OCI-LY7 (cell line): ENCODE data around the gene ITGB7. TPM values are rescaled to one million over a fixed set of nuclear protein-coding genes. Genes with fewer than 3 reads are reported as not detected.

Source experiments
- BruUV-seq: library from RNA; stranded (reverse); fragments of 400-500 nt; replicated peaks from 2 replicates; lab custom pipeline; 2021; lab: Mats Ljungman, UMichigan
- CTCF ChIA-PET: fragments of 300-600 bp; sonication (Branson Sonifier 250); formaldehyde crosslinking; loops from one replicate; lab custom pipeline; 2022; ENCODE audit warnings: antibody characterized with exemption; ENCODE audit not compliant: unreplicated experiment; lab: Charles Lee
- POLR2A ChIA-PET: fragments of 300-600 bp; sonication (Branson Sonifier 250); formaldehyde crosslinking; loops from one replicate; lab custom pipeline; 2022; ENCODE audit warnings: antibody characterized with exemption; lab: Charles Lee
- DNase-seq: peaks from one replicate; pipeline ENCODE4 v3.0.0-alpha.2; 2015; ENCODE audit warnings: low spot score
- H2AFZ ChIP-seq: fragments of 200-600 bp; sonication (generic), shearing (Covaris generic); 2 replicates; pipeline ENCODE4 v1.6.1; 2014; ENCODE audit warnings: mild to moderate bottlenecking, antibody characterized with exemption, low read length, moderate library complexity
- H3K27ac ChIP-seq: fragments of 200-600 bp; sonication (generic); 2 replicates; pipeline ENCODE4 v1.5.1; 2014; ENCODE audit warnings: mixed run types, low read depth, mild to moderate bottlenecking, moderate library complexity, low read length, inconsistent platforms; ENCODE audit not compliant: poor library complexity, severe bottlenecking
- H3K36me3 ChIP-seq: fragments of 200-600 bp; sonication (generic); 2 replicates; pipeline ENCODE4 v1.6.1; 2014; ENCODE audit warnings: mild to moderate bottlenecking, antibody characterized with exemption, low read length, moderate library complexity, mixed read lengths; ENCODE audit not compliant: insufficient read depth
- H3K4me1 ChIP-seq: fragments of 200-600 bp; sonication (generic); 2 replicates; pipeline ENCODE4 v1.5.1; 2014; ENCODE audit warnings: mild to moderate bottlenecking, low read length; ENCODE audit not compliant: insufficient read depth, poor library complexity, severe bottlenecking
- H3K4me2 ChIP-seq: fragments of 200-600 bp; sonication (generic); 2 replicates; pipeline ENCODE4 v1.6.1; 2014; ENCODE audit warnings: mild to moderate bottlenecking, low read length
- H3K4me3 ChIP-seq: fragments of 200-600 bp; sonication (generic); 2 replicates; pipeline ENCODE4 v1.5.1; 2014; ENCODE audit warnings: mild to moderate bottlenecking, low read depth, low read length; ENCODE audit not compliant: poor library complexity, severe bottlenecking
- H3K79me2 ChIP-seq: fragments of 200-600 bp; sonication (generic); 2 replicates; pipeline ENCODE4 v1.6.1; 2016; ENCODE audit warnings: low read depth, mild to moderate bottlenecking, low read length, moderate library complexity, mixed read lengths; ENCODE audit not compliant: insufficient read depth
- H3K9me2 ChIP-seq: fragments of 200-600 bp; sonication (generic); 2 replicates; pipeline ENCODE4 v1.6.1; 2016; ENCODE audit warnings: mild to moderate bottlenecking, low read length, mixed read lengths; ENCODE audit not compliant: insufficient read depth
- H3K9me3 ChIP-seq: fragments of 200-600 bp; sonication (generic); 2 replicates; pipeline ENCODE4 v1.6.1; 2014; ENCODE audit warnings: mild to moderate bottlenecking, mixed run types, low read length, mixed read lengths
- H4K20me1 ChIP-seq: fragments of 200-600 bp; sonication (generic); 2 replicates; pipeline ENCODE4 v1.6.1; 2014; ENCODE audit warnings: mild to moderate bottlenecking, antibody characterized with exemption, low read length, moderate library complexity, mixed read lengths; ENCODE audit not compliant: insufficient read depth
- CTCF ChIP-seq: fragments of 200-600 bp; sonication (generic); conservative IDR thresholded peaks from 2 replicates; pipeline ENCODE4 v1.5.1; 2014; ENCODE audit warnings: mild to moderate bottlenecking, antibody characterized with exemption, low read length, moderate library complexity, mixed read lengths
- EZH2phosphoT487 ChIP-seq: fragments of 200-600 bp; sonication (generic); IDR thresholded peaks from 2 replicates; pipeline ENCODE4 v1.6.1; 2018; ENCODE audit warnings: low read depth, borderline replicate concordance, mild to moderate bottlenecking, mixed run types, antibody characterized with exemption, low read length, moderate library complexity, mixed read lengths
- intact Hi-C: fragments of 100-400 bp; cut with micrococcal nuclease; formaldehyde crosslinking; loops from one replicate; pipeline ENCODE4 v1.10.0; 2022; ENCODE audit not compliant: unreplicated experiment
- total RNA-seq, 2 experiments: library from RNA; depleted of rRNA in 1 of 2; stranded (reverse); fragments of >200 nt in 1 of 2; shearing (Covaris generic) in 1 of 2; gene quantifications; 2 replicates each; pipeline ENCODE4 v1.2.3, GENCODE V29; 2014 to 2022

Gene ITGB7
- total RNA-seq, 2 experiments from 2014 or later, result 51.7 to 207 TPM

- no peak overlapping the region for H2AFZ ChIP-seq
- H3K9me3 ChIP-seq, result no peaks in the 10 kb centered on the region
- no peak overlapping the region for H3K4me3 ChIP-seq
- TF ChIP-seq EZH2phosphoT487 (no peak), CTCF (no peak)
- TSS peak; percentile 58 for BruUV-seq
- intact Hi-C loops, result no loop called here
- ChIA-PET POLR2A (no interaction called here), CTCF (interaction anchor here (1.9 kb wide), 1 partner anchor 31 kb away, joined by 4 read pairs; no protein-coding TSS in a partner anchor)
- no peak overlapping the region for H3K27ac ChIP-seq
- H3K4me2 ChIP-seq, result no peak overlapping the region
- no peaks in the 10 kb centered on the region for H3K4me1 ChIP-seq
- H3K79me2 ChIP-seq, result no peaks in the 10 kb centered on the region
- DNase-seq, result no peak
- no peaks in the 10 kb centered on the region for H4K20me1 ChIP-seq
- H3K36me3 ChIP-seq, result peaks cover 96% of the 10 kb centered on the region
- H3K9me2 ChIP-seq, result no peaks in the 10 kb centered on the region
These were observed 15.8 kb downstream of the ITGB7 start for GRCh38 chr12:53191096-53191884.

GRCh38 chr12:53190108-53190729 is 16.8 kb downstream of the ITGB7 start:
- H3K4me1 ChIP-seq, result peaks cover 4% of the 10 kb centered on the region
- BruUV-seq, result no TSS peak
- intact Hi-C loops, result loop anchor here (1.0 kb wide), 1 partner anchor 31 kb away; no protein-coding TSS in a partner anchor
- H3K9me2 ChIP-seq, result no peaks in the 10 kb centered on the region
- H3K27ac ChIP-seq, result no peak overlapping the region
- no peaks in the 10 kb centered on the region for H3K79me2 ChIP-seq
- ChIA-PET CTCF (no interaction called here), POLR2A (interaction anchor here (0.6 kb wide), 2 partner anchors 9 to 127 kb away, joined by 3 to 4 read pairs; no protein-coding TSS in a partner anchor)
- H3K4me3 ChIP-seq, result no peak overlapping the region
- H3K4me2 ChIP-seq, result no peak overlapping the region
- TF ChIP-seq CTCF, result peak; percentile 81
- TF ChIP-seq EZH2phosphoT487, result no peak
- H3K9me3 ChIP-seq, result no peaks in the 10 kb centered on the region
- peaks cover 96% of the 10 kb centered on the region for H3K36me3 ChIP-seq
- no peak overlapping the region for H2AFZ ChIP-seq
- no peaks in the 10 kb centered on the region for H4K20me1 ChIP-seq
- peak; percentile 57 for DNase-seq
